ENCODE results near the gene KLHL6. TPM values are rescaled to one million over a fixed set of nuclear protein-coding genes. Genes with fewer than 3 reads are reported as not detected.

KLHL6 gene
- polyA plus RNA-seq, 1 experiment: not detected

DNA sequence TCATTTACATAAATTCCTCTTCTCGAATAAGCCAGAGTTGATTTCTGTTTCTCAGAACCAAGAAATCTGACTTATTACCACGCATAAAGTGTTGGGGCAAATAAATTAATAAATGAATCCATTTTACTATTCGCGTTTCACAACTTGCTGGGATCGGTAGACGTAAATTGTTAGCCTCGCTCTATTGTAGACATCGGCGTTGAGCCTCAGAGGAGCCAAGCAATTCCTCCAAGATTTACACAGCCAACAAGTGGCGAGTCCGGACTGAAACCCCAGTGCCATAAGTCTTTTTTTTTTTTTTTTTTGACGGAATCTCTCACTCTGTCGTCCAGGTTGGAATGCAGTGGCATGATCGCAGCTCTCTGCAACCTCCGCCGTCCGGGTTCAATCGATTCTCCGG lies 8.9 kb downstream of the KLHL6 start:
- POLR2A ChIA-PET: no interaction called here

GRCh38 chr3:183545708-183546107 lies 9.8 kb downstream of the KLHL6 start:
- peaks cover 5% of the 10 kb centered on the region for H3K27me3 ChIP-seq (ENCODE audit: control insufficient read depth, insufficient read depth, low read length)
- no peak overlapping the region for H3K27ac ChIP-seq (ENCODE audit: low read depth, low read length)
- CTCF ChIA-PET: no interaction called here
- POLR2A ChIA-PET: no interaction called here
- H3K4me3 ChIP-seq (ENCODE audit: low read depth, low read length): no peak overlapping the region
- TF ChIP-seq CTCF (IDR thresholded peaks at IDR 0.05; ENCODE audit: low read depth, low read length): no peak
- H3K9me3 ChIP-seq (ENCODE audit: control insufficient read depth, insufficient read depth, low read length): no peaks in the 10 kb centered on the region
- no peak for DNase-seq (ENCODE audit: low read depth, low spot score)

More for the DNA sequence above, 8.9 kb downstream of the KLHL6 start:
- no peak overlapping the region for H3K27ac ChIP-seq (ENCODE audit: low read depth, low read length)
- TF ChIP-seq CTCF (IDR thresholded peaks at IDR 0.05; ENCODE audit: low read depth, low read length): no peak
- no peak overlapping the region for H3K4me3 ChIP-seq (ENCODE audit: low read depth, low read length)
- H3K27me3 ChIP-seq (ENCODE audit: control insufficient read depth, insufficient read depth, low read length): peaks cover 4% of the 10 kb centered on the region
- CTCF ChIA-PET: no interaction called here
- H3K9me3 ChIP-seq (ENCODE audit: control insufficient read depth, insufficient read depth, low read length): no peaks in the 10 kb centered on the region
- DNase-seq (ENCODE audit: low read depth, low spot score): no peak

DNA sequence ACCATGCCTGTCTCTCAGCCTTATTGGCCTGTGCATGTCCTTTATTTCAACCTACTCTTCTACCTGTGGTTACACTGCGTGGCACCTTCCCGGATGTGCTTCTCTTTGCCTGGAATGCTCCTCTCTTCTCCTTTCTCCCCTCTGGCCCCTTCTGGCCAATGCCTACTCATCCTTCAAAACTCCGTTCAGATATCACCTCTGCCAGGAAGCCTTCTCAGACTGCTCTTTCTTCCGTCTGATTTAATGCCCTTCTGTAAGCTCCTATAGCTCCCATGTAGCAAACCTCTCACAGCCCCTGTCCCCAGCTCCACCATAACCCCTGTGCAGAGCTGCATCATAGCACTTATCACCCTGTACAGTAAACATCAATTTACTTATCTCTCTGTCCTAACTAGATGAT lies 13.2 kb downstream of the KLHL6 start:
- no peak for TF ChIP-seq CTCF (IDR thresholded peaks at IDR 0.05; ENCODE audit: low read depth, low read length)
- DNase-seq (ENCODE audit: low read depth, low spot score): no peak
- Histone ChIP-seq H3K27ac (ENCODE audit: low read depth, low read length) (no peak overlapping the region), H3K27me3 (ENCODE audit: control insufficient read depth, insufficient read depth, low read length) (peaks cover 5% of the 10 kb centered on the region), H3K4me3 (ENCODE audit: low read depth, low read length) (no peak overlapping the region), H3K9me3 (ENCODE audit: control insufficient read depth, insufficient read depth, low read length) (no peaks in the 10 kb centered on the region)
- CTCF ChIA-PET: interaction anchor here (0.7 kb wide), 1 partner anchor 223 kb away, joined by 8 read pairs; no protein-coding TSS in a partner anchor
- POLR2A ChIA-PET: interaction anchor here (0.6 kb wide), 1 partner anchor 1819 kb away, joined by 3 read pairs; no protein-coding TSS in a partner anchor

GRCh38 chr3:183541738-183542137 lies 13.8 kb downstream of the KLHL6 start:
- TF ChIP-seq CTCF (IDR thresholded peaks at IDR 0.05; ENCODE audit: low read depth, low read length): no peak
- ChIA-PET CTCF (no interaction called here), POLR2A (no interaction called here)
- no peak overlapping the region for H3K27ac ChIP-seq (ENCODE audit: low read depth, low read length)
- no peak overlapping the region for H3K4me3 ChIP-seq (ENCODE audit: low read depth, low read length)
- H3K27me3 ChIP-seq (ENCODE audit: control insufficient read depth, insufficient read depth, low read length): peaks cover 5% of the 10 kb centered on the region
- DNase-seq (ENCODE audit: low read depth, low spot score): no peak
- H3K9me3 ChIP-seq (ENCODE audit: control insufficient read depth, insufficient read depth, low read length): no peaks in the 10 kb centered on the region

- Histone ChIP-seq H3K9me3 (ENCODE audit: control insufficient read depth, insufficient read depth, low read length) (no peaks in the 10 kb centered on the region), H3K4me3 (ENCODE audit: low read depth, low read length) (no peak overlapping the region), H3K27ac (ENCODE audit: low read depth, low read length) (no peak overlapping the region), H3K27me3 (ENCODE audit: control insufficient read depth, insufficient read depth, low read length) (peaks cover 7% of the 10 kb centered on the region)
- ChIA-PET CTCF (no interaction called here), POLR2A (no interaction called here)
- no peak for DNase-seq (ENCODE audit: low read depth, low spot score)
- no peak for TF ChIP-seq CTCF (IDR thresholded peaks at IDR 0.05; ENCODE audit: low read depth, low read length)
These were observed 14.3 kb downstream of the KLHL6 start for GRCh38 chr3:183541235-183541655.
